Smooth muscle cell (in vitro differentiated cells): ENCODE data around the gene HAP1. TPM values are rescaled to one million over a fixed set of nuclear protein-coding genes. Genes with fewer than 3 reads are reported as not detected.
"Not testable (repeated sequence)": the region's sequence is repeated elsewhere in the genome, so short reads cannot be mapped to it uniquely, and the experiment has no call there.

Experiments
- DNase-seq: peaks from one replicate; lab custom pipeline; 2025; ENCODE audit not compliant: unreplicated experiment; lab: John Stamatoyannopoulos, UW
- H2AFZ ChIP-seq: fragments of 200-600 bp; sonication (generic); 2 replicates; pipeline ENCODE4 v1.6.0; 2016; ENCODE audit warnings: antibody characterized with exemption, low read depth, mild to moderate bottlenecking
- H3F3A ChIP-seq: fragments of 200-600 bp; sonication (generic); 2 replicates; pipeline ENCODE4 v1.6.0; 2017; ENCODE audit warnings: antibody characterized with exemption, low read depth
- H3K27ac ChIP-seq: fragments of 200-600 bp; sonication (generic); 2 replicates; pipeline ENCODE4 v1.5.1; 2016; ENCODE audit warnings: low read depth, mild to moderate bottlenecking
- H3K27me3 ChIP-seq: fragments of 200-600 bp; sonication (generic); 2 replicates; pipeline ENCODE4 v1.6.1; 2016; ENCODE audit warnings: low read depth, mild to moderate bottlenecking
- H3K36me3 ChIP-seq: fragments of 200-600 bp; sonication (generic); 2 replicates; pipeline ENCODE4 v1.5.1; 2016; ENCODE audit warnings: low read depth
- H3K4me1 ChIP-seq: fragments of 200-600 bp; sonication (generic); 2 replicates; pipeline ENCODE4 v1.5.1; 2016; ENCODE audit warnings: low read depth
- H3K4me2 ChIP-seq: fragments of 200-600 bp; sonication (generic); 2 replicates; pipeline ENCODE4 v1.6.0; 2016; ENCODE audit warnings: mild to moderate bottlenecking
- H3K4me3 ChIP-seq: fragments of 200-600 bp; sonication (generic); 2 replicates; pipeline ENCODE4 v1.5.1; 2016; ENCODE audit warnings: mild to moderate bottlenecking
- H3K79me2 ChIP-seq: fragments of 200-600 bp; sonication (generic); 2 replicates; pipeline ENCODE4 v1.6.0; 2016; ENCODE audit warnings: low read depth, mild to moderate bottlenecking
- H3K9ac ChIP-seq: fragments of 200-600 bp; sonication (generic); 2 replicates; pipeline ENCODE4 v1.6.0; 2016; ENCODE audit warnings: low read depth
- H3K9me3 ChIP-seq: fragments of 200-600 bp; sonication (generic); replicated peaks from 2 replicates; pipeline ENCODE4 v1.5.1; 2016; ENCODE audit warnings: low read depth
- H4K20me1 ChIP-seq: fragments of 200-600 bp; sonication (generic); 2 replicates; pipeline ENCODE4 v1.6.0; 2016; ENCODE audit warnings: low read depth
- CTCF ChIP-seq: fragments of 200-600 bp; sonication (generic); IDR thresholded peaks from 2 replicates; pipeline ENCODE4 v1.5.1; 2017; ENCODE audit warnings: borderline replicate concordance, mild to moderate bottlenecking, antibody characterized with exemption; ENCODE audit not compliant: insufficient read depth, poor library complexity, severe bottlenecking
- WGBS: methylation state at CpG from one replicate; pipeline ENCODE4 v1.1.7; 2016; ENCODE audit warnings: low lambda C conversion rate; 5-methylcytosine and 5-hydroxymethylcytosine counted together
- polyA plus RNA-seq: library from polyadenylated mRNA; unstranded; fragments of >200 nt; fragmentation: Nextera tagmentation; extraction: Ambion mirVana; gene quantifications from 2 replicates; pipeline ENCODE4 v1.2.1, GENCODE V29; 2016
- total RNA-seq: library from RNA; depleted of rRNA; stranded (reverse); fragments of >200 nt; gene quantifications from 2 replicates; pipeline ENCODE4 v1.2.3, GENCODE V29; 2014

Gene HAP1
- total and polyA plus RNA-seq, 2 experiments from 2014 or later, result 0.36 to 0.73 TPM

GRCh38 chr17:41687828-41688640 is 46.4 kb downstream of the HAP1 start:
- Histone ChIP-seq H3K4me2 (peak overlapping the region; percentile 84), H3K4me3 (peak overlapping the region; percentile 56), H3K9ac (peak overlapping the region; percentile 71), H3K27me3 (no peaks in the 10 kb centered on the region), H3K27ac (peak overlapping the region; percentile 63), H3K36me3 (peaks cover 22% of the 10 kb centered on the region), H4K20me1 (peaks cover 43% of the 10 kb centered on the region), H2AFZ (peak overlapping the region; percentile 65), H3K4me1 (peaks cover 16% of the 10 kb centered on the region), H3K9me3 (no peaks in the 10 kb centered on the region), H3K79me2 (peaks cover 29% of the 10 kb centered on the region), H3F3A (peaks cover 37% of the 10 kb centered on the region)
- TF ChIP-seq CTCF, result peak; percentile 12
- no peak for DNase-seq
- WGBS, result 10% methylated on average over 23 of the region's 23 CpGs

- peaks cover 14% of the 10 kb centered on the region for H3K36me3 ChIP-seq
- no peak overlapping the region for H2AFZ ChIP-seq
- peaks cover 21% of the 10 kb centered on the region for H3K79me2 ChIP-seq
- no peak overlapping the region for H3K4me3 ChIP-seq
- H3K27ac ChIP-seq, result no peak overlapping the region
- no peaks in the 10 kb centered on the region for H3K27me3 ChIP-seq
- peaks cover 16% of the 10 kb centered on the region for H3K4me1 ChIP-seq
- H4K20me1 ChIP-seq, result peaks cover 25% of the 10 kb centered on the region
- no peak for DNase-seq
- H3F3A ChIP-seq, result peaks cover 19% of the 10 kb centered on the region
- H3K9me3 ChIP-seq, result no peaks in the 10 kb centered on the region
- 95% methylated on average over 4 of the region's 4 CpGs for WGBS
- TF ChIP-seq CTCF, result no peak
- H3K4me2 ChIP-seq, result no peak overlapping the region
- no peak overlapping the region for H3K9ac ChIP-seq
Observed at GRCh38 chr17:41686281-41686680, 48.2 kb downstream of the HAP1 start.

- H3K9me3 ChIP-seq, H3K36me3 ChIP-seq, H2AFZ ChIP-seq, H3K4me3 ChIP-seq, DNase-seq, H3K27me3 ChIP-seq, H3K9ac ChIP-seq, H3K27ac ChIP-seq, H3K4me2 ChIP-seq: not testable (repeated sequence)
- peaks cover 16% of the 10 kb centered on the region for H3K79me2 ChIP-seq
- H3F3A ChIP-seq, result peaks cover 14% of the 10 kb centered on the region
- H3K4me1 ChIP-seq, result peaks cover 14% of the 10 kb centered on the region
- H4K20me1 ChIP-seq, result peaks cover 20% of the 10 kb centered on the region
- WGBS, result 97% methylated on average over 13 of the region's 13 CpGs
Observed at GRCh38 chr17:41685753-41686152, 48.7 kb downstream of the HAP1 start.

- H3K9me3 ChIP-seq, result no peaks in the 10 kb centered on the region
- no peak overlapping the region for H3K9ac ChIP-seq
- DNase-seq, result no peak
- H4K20me1 ChIP-seq, result peaks cover 3% of the 10 kb centered on the region
- no peaks in the 10 kb centered on the region for H3K36me3 ChIP-seq
- H3F3A ChIP-seq, result no peaks in the 10 kb centered on the region
- TF ChIP-seq CTCF, result no peak
- H3K79me2 ChIP-seq, result no peaks in the 10 kb centered on the region
- H3K27ac ChIP-seq, result no peak overlapping the region
- no peaks in the 10 kb centered on the region for H3K27me3 ChIP-seq
- WGBS, result 80% methylated on average over 4 of the region's 4 CpGs
- no peak overlapping the region for H3K4me2 ChIP-seq
- no peak overlapping the region for H3K4me3 ChIP-seq
- peaks cover 15% of the 10 kb centered on the region for H3K4me1 ChIP-seq
- H2AFZ ChIP-seq, result no peak overlapping the region
Observed at GRCh38 chr17:41684035-41684434, 50.4 kb downstream of the HAP1 start.
